ENCODE results near the gene SLC25A11.
"Not testable (repeated sequence)": the region's sequence is repeated elsewhere in the genome, so short reads cannot be mapped to it uniquely, and the experiment has no call there.

The SLC25A11 gene

GRCh38 chr17:4913994-4914393, 25.9 kb downstream of the SLC25A11 start:
- DNase-seq = no peak

- DNase-seq = peak; percentile 84
Observed at GRCh38 chr17:4908711-4909496, 30.9 kb downstream of the SLC25A11 start.

GRCh38 chr17:4908301-4908700, 31.5 kb downstream of the SLC25A11 start:
- no peak for DNase-seq

- DNase-seq = not testable (repeated sequence)
Observed at GRCh38 chr17:4906642-4907041, 33.2 kb downstream of the SLC25A11 start.

- DNase-seq = peak; percentile 85
Observed at GRCh38 chr17:4903051-4903818, 36.6 kb downstream of the SLC25A11 start, which contains the start of gene CHRNE. Gene CHRNE, minus strand, starts transcription at chr17:4903098. Its CDS starts 35 bp downstream, at chr17:4903063.

GRCh38 chr17:4902540-4902939, 37.3 kb downstream of the SLC25A11 start:
- DNase-seq = no peak

GRCh38 chr17:4901648-4902344, 38.0 kb downstream of the SLC25A11 start:
- peak; percentile 50 for DNase-seq

- no peak for DNase-seq
Observed at GRCh38 chr17:4901108-4901647, 38.7 kb downstream of the SLC25A11 start.

- DNase-seq = peak; percentile 82
Observed at GRCh38 chr17:4900231-4901107, 39.4 kb downstream of the SLC25A11 start.

GRCh38 chr17:4899341-4900230, 40.3 kb downstream of the SLC25A11 start, which contains the start of gene C17orf107:
Gene C17orf107, plus strand, starts transcription at chr17:4899536. Its CDS starts 227 bp downstream, at chr17:4899763.
- peak; percentile 94 for DNase-seq

GRCh38 chr17:4898927-4899326, 40.9 kb downstream of the SLC25A11 start:
- no peak for DNase-seq

- DNase-seq = no peak
Observed at GRCh38 chr17:4898351-4898750, 41.5 kb downstream of the SLC25A11 start.

GRCh38 chr17:4897785-4898184, 42.1 kb downstream of the SLC25A11 start:
- no peak for DNase-seq

GRCh38 chr17:4897198-4897687, 42.6 kb downstream of the SLC25A11 start:
- DNase-seq = no peak

GRCh38 chr17:4896332-4897197, 43.3 kb downstream of the SLC25A11 start:
- DNase-seq = no peak

- DNase-seq = no peak
Observed at GRCh38 chr17:4895657-4896331, 44.1 kb downstream of the SLC25A11 start.

- DNase-seq = no peak
Observed at GRCh38 chr17:4895121-4895520, 44.7 kb downstream of the SLC25A11 start.

GRCh38 chr17:4893721-4894560, 45.9 kb downstream of the SLC25A11 start:
- no peak for DNase-seq
